WTC11 (cell line): ENCODE results near the gene LRMDA.

Experiments
- CREB1 ChIP-seq: sonication (generic); formaldehyde crosslinking; IDR thresholded peaks from 2 replicates; pipeline ENCODE4 v1.8.0; 2023; ENCODE audit warnings: mild to moderate bottlenecking, missing genetic modification reagents
- FOXP1 ChIP-seq: sonication (generic); formaldehyde crosslinking; IDR thresholded peaks from 2 replicates; pipeline ENCODE4 v1.8.0; 2022; ENCODE audit warnings: missing genetic modification reagents, mild to moderate bottlenecking, moderate library complexity, borderline replicate concordance
- IRF2 ChIP-seq: sonication (generic); formaldehyde crosslinking; IDR thresholded peaks from 2 replicates; pipeline ENCODE4 v1.8.0; 2022; ENCODE audit warnings: low read depth, missing genetic modification reagents, borderline replicate concordance
- KAT7 ChIP-seq: sonication (generic); formaldehyde crosslinking; IDR thresholded peaks from 2 replicates; pipeline ENCODE4 v1.8.1; 2023; ENCODE audit warnings: missing genetic modification reagents, mild to moderate bottlenecking, borderline replicate concordance
- MYBL2 ChIP-seq: sonication (generic); formaldehyde crosslinking; IDR thresholded peaks from 2 replicates; pipeline ENCODE4 v1.8.1; 2023; ENCODE audit warnings: mild to moderate bottlenecking, moderate library complexity, missing genetic modification reagents
- NFYB ChIP-seq: sonication (generic); formaldehyde crosslinking; conservative IDR thresholded peaks from 2 replicates; pipeline ENCODE4 v1.8.0; 2022; ENCODE audit warnings: low read depth, missing genetic modification reagents
- PRRX2 ChIP-seq: fragments of 250-450 bp; sonication (Bioruptor Pico); IDR thresholded peaks from 2 replicates; pipeline ENCODE4 v1.8.0; 2021; ENCODE audit warnings: mild to moderate bottlenecking
- ZNF416 ChIP-seq: fragments of 250-450 bp; sonication (Bioruptor Pico); IDR thresholded peaks from 2 replicates; pipeline ENCODE4 v1.9.0; 2021; ENCODE audit warnings: mild to moderate bottlenecking, inconsistent platforms
- TF ChIP-seq, protein P1 (sequence below): fragments of 200-600 bp; IDR thresholded peaks from 2 replicates; pipeline ENCODE4 v1.8.0; 2022; ENCODE audit warnings: antibody characterized with exemption
- TF ChIP-seq, protein P2 (sequence below): sonication (generic); formaldehyde crosslinking; IDR thresholded peaks from 2 replicates; pipeline ENCODE4 v1.8.0; 2022; ENCODE audit warnings: mild to moderate bottlenecking, missing genetic modification reagents
- TF ChIP-seq, protein P3 (sequence below): sonication (generic); formaldehyde crosslinking; IDR thresholded peaks from 2 replicates; pipeline ENCODE4 v1.8.1; 2023; ENCODE audit warnings: mild to moderate bottlenecking, missing genetic modification reagents, borderline replicate concordance
- TF ChIP-seq, protein P4 (sequence below): sonication (generic); formaldehyde crosslinking; IDR thresholded peaks from 2 replicates; pipeline ENCODE4 v1.8.0; 2022; ENCODE audit warnings: mild to moderate bottlenecking, missing genetic modification reagents

GRCh38 chr10:75638752-75639151 lies 207.3 kb downstream of the LRMDA start:
- TF ChIP-seq ZNF416 (CRISPR knock-in tag) (no peak), CREB1 (CRISPR knock-in tag) (no peak), IRF2 (CRISPR knock-in tag) (no peak), KAT7 (CRISPR knock-in tag) (no peak), NFYB (CRISPR knock-in tag) (no peak), FOXP1 (CRISPR knock-in tag) (no peak), MYBL2 (CRISPR knock-in tag) (no peak), PRRX2 (CRISPR knock-in tag) (no peak)
- TF ChIP-seq, protein P1, sequence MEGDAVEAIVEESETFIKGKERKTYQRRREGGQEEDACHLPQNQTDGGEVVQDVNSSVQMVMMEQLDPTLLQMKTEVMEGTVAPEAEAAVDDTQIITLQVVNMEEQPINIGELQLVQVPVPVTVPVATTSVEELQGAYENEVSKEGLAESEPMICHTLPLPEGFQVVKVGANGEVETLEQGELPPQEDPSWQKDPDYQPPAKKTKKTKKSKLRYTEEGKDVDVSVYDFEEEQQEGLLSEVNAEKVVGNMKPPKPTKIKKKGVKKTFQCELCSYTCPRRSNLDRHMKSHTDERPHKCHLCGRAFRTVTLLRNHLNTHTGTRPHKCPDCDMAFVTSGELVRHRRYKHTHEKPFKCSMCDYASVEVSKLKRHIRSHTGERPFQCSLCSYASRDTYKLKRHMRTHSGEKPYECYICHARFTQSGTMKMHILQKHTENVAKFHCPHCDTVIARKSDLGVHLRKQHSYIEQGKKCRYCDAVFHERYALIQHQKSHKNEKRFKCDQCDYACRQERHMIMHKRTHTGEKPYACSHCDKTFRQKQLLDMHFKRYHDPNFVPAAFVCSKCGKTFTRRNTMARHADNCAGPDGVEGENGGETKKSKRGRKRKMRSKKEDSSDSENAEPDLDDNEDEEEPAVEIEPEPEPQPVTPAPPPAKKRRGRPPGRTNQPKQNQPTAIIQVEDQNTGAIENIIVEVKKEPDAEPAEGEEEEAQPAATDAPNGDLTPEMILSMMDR, result no peak
- TF ChIP-seq, protein P2, sequence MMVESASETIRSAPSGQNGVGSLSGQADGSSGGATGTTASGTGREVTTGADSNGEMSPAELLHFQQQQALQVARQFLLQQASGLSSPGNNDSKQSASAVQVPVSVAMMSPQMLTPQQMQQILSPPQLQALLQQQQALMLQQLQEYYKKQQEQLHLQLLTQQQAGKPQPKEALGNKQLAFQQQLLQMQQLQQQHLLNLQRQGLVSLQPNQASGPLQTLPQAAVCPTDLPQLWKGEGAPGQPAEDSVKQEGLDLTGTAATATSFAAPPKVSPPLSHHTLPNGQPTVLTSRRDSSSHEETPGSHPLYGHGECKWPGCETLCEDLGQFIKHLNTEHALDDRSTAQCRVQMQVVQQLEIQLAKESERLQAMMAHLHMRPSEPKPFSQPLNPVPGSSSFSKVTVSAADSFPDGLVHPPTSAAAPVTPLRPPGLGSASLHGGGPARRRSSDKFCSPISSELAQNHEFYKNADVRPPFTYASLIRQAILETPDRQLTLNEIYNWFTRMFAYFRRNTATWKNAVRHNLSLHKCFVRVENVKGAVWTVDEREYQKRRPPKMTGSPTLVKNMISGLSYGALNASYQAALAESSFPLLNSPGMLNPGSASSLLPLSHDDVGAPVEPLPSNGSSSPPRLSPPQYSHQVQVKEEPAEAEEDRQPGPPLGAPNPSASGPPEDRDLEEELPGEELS, result no peak
- TF ChIP-seq, protein P3, sequence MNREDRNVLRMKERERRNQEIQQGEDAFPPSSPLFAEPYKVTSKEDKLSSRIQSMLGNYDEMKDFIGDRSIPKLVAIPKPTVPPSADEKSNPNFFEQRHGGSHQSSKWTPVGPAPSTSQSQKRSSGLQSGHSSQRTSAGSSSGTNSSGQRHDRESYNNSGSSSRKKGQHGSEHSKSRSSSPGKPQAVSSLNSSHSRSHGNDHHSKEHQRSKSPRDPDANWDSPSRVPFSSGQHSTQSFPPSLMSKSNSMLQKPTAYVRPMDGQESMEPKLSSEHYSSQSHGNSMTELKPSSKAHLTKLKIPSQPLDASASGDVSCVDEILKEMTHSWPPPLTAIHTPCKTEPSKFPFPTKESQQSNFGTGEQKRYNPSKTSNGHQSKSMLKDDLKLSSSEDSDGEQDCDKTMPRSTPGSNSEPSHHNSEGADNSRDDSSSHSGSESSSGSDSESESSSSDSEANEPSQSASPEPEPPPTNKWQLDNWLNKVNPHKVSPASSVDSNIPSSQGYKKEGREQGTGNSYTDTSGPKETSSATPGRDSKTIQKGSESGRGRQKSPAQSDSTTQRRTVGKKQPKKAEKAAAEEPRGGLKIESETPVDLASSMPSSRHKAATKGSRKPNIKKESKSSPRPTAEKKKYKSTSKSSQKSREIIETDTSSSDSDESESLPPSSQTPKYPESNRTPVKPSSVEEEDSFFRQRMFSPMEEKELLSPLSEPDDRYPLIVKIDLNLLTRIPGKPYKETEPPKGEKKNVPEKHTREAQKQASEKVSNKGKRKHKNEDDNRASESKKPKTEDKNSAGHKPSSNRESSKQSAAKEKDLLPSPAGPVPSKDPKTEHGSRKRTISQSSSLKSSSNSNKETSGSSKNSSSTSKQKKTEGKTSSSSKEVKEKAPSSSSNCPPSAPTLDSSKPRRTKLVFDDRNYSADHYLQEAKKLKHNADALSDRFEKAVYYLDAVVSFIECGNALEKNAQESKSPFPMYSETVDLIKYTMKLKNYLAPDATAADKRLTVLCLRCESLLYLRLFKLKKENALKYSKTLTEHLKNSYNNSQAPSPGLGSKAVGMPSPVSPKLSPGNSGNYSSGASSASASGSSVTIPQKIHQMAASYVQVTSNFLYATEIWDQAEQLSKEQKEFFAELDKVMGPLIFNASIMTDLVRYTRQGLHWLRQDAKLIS (CRISPR knock-in tag), result no peak
- TF ChIP-seq, protein P4, sequence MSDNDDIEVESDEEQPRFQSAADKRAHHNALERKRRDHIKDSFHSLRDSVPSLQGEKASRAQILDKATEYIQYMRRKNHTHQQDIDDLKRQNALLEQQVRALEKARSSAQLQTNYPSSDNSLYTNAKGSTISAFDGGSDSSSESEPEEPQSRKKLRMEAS (CRISPR knock-in tag), result no peak
